Renal cortex interstitium (tissue), 11 donors: ENCODE measurements around the gene SLC25A25. TPM values are rescaled to one million over a fixed set of nuclear protein-coding genes. Genes with fewer than 3 reads are reported as not detected.
"Not testable (repeated sequence)": the region's sequence is repeated elsewhere in the genome, so short reads cannot be mapped to it uniquely, and the experiment has no call there.

Experiments
- DNase-seq, 11 donors: peaks; one replicate each; pipeline ENCODE4 v3.0.0-alpha.2; 2013; ENCODE audit warnings: low read depth in 9 of 11, low spot score in 4 of 11; ENCODE audit errors: extremely low read depth in 1 of 11
- polyA plus RNA-seq, 3 donors: library from polyadenylated mRNA; unstranded; fragments of 120-200 nt; gene quantifications; one replicate each; pipeline ENCODE4 v1.2.1, GENCODE V29; 2013; ENCODE audit not compliant: insufficient read length in 3 of 3

Gene SLC25A25
- polyA plus RNA-seq, 3 donors: 13.0 to 14.9 (median 13.2) TPM

- no peak for DNase-seq
Observed at GRCh38 chr9:128102196-128102595, 34.2 kb downstream of the SLC25A25 start.

DNA sequence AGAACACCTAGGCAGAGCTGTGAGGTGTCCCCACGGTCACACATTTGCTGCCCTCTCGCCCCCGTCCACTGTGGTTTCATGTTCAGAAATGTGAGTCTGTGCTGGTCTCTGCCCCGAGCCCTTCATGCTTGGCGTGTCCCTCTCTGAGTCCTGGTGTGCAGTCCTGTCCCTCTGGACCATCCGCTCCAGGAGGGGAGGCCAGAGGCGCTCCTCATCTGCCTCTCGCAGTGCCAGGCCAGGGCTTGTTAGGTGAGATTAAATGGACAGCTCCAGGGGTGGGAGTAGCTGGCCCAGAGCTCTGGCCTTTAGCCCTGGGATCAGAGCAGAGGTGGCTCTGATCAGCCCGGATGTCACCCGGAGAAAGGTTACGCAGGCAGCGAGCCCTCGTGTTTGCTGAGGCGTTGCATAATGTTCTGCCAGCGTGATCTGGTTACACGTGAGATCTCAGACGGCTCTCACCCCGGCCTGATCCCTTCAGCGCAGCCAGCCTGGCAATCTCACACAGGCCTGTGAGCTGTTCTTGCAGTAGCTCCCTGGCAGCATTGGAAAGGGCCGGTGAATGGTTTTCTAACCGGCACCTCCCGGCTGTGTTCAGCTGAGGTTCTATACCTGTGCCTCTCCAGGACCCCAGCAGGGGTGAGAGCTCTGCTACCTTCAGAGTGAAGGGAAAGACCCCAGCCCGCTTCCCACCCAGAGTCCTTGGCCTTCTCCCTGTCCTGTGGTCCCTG is 35.0 kb downstream of the SLC25A25 start:
- DNase-seq: no peak

- DNase-seq: no peak
Observed at GRCh38 chr9:128103589-128103962, 35.5 kb downstream of the SLC25A25 start.

GRCh38 chr9:128104171-128104618 is 36.2 kb downstream of the SLC25A25 start:
- no peak for DNase-seq

- no peak for DNase-seq
Observed at GRCh38 chr9:128105538-128106175, 37.6 kb downstream of the SLC25A25 start.

DNA sequence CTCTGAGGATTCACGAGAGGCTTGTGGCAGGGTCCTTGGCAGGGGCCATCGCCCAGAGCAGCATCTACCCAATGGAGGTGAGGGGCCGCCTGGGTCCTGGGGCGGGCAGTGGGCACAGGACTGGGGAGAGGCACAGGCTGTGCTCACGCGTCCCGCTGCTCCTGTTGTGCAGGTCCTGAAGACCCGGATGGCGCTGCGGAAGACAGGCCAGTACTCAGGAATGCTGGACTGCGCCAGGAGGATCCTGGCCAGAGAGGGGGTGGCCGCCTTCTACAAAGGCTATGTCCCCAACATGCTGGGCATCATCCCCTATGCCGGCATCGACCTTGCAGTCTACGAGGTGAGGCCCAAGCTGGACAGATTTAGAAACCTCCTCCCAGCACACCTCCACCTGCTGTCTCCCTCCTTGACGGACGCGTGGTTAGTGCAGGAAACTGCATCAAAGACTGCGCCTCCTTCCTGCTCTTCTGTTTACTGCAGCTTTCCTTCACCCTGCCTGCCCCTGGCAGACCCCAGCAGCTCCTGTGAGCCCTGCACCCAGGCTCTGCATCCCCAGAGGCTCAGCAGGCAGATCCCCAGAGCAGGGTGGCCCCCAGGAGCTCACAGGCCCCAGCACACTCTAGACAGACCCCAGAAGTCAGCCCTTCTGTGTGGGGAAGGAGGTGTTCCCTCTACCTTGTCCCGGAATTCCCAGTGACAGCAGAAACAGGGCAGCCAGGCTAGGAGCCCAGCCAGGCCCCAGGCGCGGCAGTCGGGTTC is 38.3 kb downstream of the SLC25A25 start:
- DNase-seq: no peak

- DNase-seq: no peak
Observed at GRCh38 chr9:128106940-128107467, 39.0 kb downstream of the SLC25A25 start.

- DNase-seq: no peak
Observed at GRCh38 chr9:128107468-128108268, 39.6 kb downstream of the SLC25A25 start.

- DNase-seq: no peak
Observed at GRCh38 chr9:128108269-128109049, 40.4 kb downstream of the SLC25A25 start.

DNA sequence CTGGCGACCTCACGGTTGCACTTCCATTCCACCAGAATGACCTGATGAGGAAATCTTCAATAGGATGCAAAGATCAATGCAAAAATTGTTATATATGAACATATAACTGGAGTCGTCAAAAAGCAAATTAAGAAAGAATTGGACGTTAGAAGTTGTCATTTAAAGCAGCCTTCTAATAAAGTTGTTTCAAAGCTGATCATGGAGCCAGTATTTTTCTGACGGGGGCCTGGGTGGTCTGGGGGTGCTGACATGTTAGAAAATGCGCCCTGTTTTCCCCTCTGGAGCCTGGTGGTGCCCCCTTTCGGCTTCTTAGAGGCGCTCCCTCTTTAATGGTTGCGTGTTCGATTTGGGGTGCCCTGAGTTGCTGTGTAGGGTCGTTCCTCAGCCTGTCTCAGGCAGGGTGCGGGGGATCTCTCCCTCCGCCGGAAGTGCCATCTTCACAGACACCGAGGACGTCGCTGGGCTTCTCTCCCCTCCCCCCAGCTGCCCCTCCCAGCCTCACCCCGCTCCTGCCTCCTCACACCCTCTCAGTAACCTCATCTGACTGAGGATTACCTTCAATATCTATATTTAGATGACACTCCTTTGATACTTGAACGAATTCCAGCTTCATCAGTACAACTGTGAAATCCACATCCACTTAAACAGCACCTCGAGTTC is 41.1 kb downstream of the SLC25A25 start:
- no peak for DNase-seq

GRCh38 chr9:128111726-128112125 is 43.7 kb downstream of the SLC25A25 start:
- not testable (repeated sequence) for DNase-seq

GRCh38 chr9:128113526-128114325 is 45.7 kb downstream of the SLC25A25 start:
- DNase-seq: no peak

DNA sequence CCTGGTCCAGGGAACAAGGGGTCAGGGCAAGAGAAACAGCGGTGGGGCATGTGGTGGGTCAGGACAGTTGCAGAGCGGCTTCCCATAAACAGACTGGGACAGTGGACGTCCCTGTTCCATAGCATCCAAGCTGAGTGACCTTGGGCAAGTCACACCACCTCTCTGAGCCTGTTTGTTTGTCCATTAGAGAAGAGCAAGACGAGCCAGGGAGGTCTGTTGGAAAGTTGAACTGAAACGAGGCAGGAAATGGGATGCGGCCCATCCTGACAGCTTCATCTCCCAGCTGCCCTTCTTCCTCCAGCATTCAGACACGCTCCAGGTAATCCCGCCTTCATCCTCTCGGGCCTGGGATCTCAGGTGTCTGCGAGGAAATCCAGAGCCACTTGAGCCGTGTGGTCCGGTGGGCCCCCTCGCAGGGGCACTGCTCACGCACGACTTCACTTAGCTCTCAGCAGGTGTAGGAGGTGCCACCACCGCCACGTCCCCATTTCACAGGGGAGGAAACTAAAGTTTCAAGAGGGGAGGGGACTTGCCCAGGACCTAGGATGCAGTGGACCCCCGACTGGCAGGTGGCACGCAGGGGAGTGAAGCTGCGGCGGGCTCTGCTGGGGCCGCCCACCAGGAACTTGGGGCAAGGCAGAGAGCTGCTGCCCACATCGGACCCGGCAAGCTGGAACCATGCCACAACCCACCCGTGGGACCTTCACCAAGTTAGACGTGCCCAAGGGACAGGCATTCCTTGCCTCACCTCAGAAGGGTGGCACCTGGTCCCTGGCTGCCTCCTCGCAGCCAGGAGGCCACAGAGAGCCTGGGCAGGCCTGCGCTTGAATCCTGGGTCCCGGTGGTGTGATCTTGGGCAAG is 46.5 kb downstream of the SLC25A25 start:
- DNase-seq: no peak

GRCh38 chr9:128115187-128116103 is 47.4 kb downstream of the SLC25A25 start:
- no peak for DNase-seq
